Transverse colon (tissue), 3 donors: ENCODE data around the gene VWA3A.

Source experiments
- CTCF ChIP-seq, 5 experiments: fragments of 200-600 bp in 3 of 5; fragments of 450-650 bp in 2 of 5; sonication (generic) in 3 of 5; IDR thresholded peaks; 1 replicate in 2 of 5; 2 replicates in 3 of 5; pipeline ENCODE4 v1.5.1; 2016 to 2017; ENCODE audit warnings: antibody characterized with exemption in 5 of 5, inconsistent platforms in 3 of 5, mild to moderate bottlenecking in 2 of 5, moderate library complexity in 1 of 5
- EP300 ChIP-seq: sonication (generic); formaldehyde crosslinking; IDR thresholded peaks from one replicate; pipeline ENCODE4 v1.6.1; 2017; ENCODE audit warnings: antibody characterized with exemption, low read depth
- POLR2A ChIP-seq: fragments of 450-650 bp; IDR thresholded peaks from one replicate; pipeline ENCODE4 v1.6.1; 2016; ENCODE audit warnings: antibody characterized with exemption, mild to moderate bottlenecking, moderate library complexity

GRCh38 chr16:22139732-22140131 lies 47.4 kb downstream of the VWA3A start:
- no peak for TF ChIP-seq CTCF (IDR thresholded peaks at IDR 0.05)
- TF ChIP-seq POLR2A = no peak
- TF ChIP-seq EP300 = no peak
